Measurements from ENCODE around the gene PLEKHG5.
"Not testable (repeated sequence)": the region's sequence is repeated elsewhere in the genome, so short reads cannot be mapped to it uniquely, and the experiment has no call there.

Gene PLEKHG5

GRCh38 chr1:6445062-6445763 lies 46.3 kb downstream of the PLEKHG5 start:
- DNase-seq = peak; percentile 41

GRCh38 chr1:6444377-6444776 lies 47.1 kb downstream of the PLEKHG5 start:
- DNase-seq = no peak

- no peak for DNase-seq
These were observed 47.9 kb downstream of the PLEKHG5 start for GRCh38 chr1:6443339-6444115.

- no peak for DNase-seq
These were observed 49.9 kb downstream of the PLEKHG5 start for GRCh38 chr1:6441586-6441985.

DNA sequence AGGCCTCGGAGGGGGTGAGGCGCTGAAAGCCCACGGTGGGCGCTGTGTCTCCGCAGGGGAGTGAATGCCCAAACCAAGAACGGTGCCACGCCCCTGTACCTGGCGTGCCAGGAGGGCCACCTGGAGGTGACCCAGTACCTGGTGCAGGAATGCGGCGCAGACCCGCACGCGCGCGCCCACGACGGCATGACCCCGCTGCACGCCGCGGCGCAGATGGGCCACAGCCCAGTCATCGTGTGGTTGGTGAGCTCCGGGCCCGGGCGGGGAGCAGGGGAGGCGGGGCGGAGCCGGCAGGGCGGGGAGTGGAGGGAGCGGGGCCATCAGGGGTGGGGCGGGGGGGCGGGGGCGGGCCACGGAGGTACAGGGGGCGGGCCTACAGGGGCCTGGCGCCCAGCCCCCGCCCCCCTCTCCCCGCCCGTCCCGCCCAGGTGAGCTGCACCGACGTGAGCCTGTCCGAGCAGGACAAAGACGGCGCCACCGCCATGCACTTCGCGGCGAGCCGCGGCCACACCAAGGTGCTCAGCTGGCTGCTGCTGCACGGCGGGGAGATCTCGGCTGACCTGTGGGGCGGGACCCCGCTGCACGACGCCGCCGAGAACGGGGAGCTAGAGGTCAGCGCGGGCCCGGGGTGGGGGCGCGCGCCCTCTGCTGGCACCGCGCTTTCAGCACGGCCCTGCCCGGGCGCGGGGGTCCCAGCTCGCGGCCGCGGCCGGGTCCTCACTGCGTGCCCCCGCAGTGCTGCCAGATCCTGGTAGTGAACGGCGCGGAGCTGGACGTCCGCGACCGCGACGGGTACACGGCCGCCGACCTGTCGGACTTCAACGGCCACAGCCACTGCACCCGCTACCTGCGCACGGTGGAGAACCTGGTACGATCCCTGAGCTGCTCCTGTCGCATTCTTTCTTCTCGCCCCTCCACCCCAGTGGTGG lies 51.0 kb downstream of the PLEKHG5 start:
- peak; percentile 74 for DNase-seq

- peak; percentile 73 for DNase-seq
These were observed 53.4 kb downstream of the PLEKHG5 start for GRCh38 chr1:6438047-6438525.

- not testable (repeated sequence) for DNase-seq
These were observed 54.3 kb downstream of the PLEKHG5 start for GRCh38 chr1:6437012-6437700.

- not testable (repeated sequence) for DNase-seq
These were observed 55.2 kb downstream of the PLEKHG5 start for GRCh38 chr1:6436277-6436676.

GRCh38 chr1:6435547-6435946 lies 55.9 kb downstream of the PLEKHG5 start:
- no peak for DNase-seq

DNA sequence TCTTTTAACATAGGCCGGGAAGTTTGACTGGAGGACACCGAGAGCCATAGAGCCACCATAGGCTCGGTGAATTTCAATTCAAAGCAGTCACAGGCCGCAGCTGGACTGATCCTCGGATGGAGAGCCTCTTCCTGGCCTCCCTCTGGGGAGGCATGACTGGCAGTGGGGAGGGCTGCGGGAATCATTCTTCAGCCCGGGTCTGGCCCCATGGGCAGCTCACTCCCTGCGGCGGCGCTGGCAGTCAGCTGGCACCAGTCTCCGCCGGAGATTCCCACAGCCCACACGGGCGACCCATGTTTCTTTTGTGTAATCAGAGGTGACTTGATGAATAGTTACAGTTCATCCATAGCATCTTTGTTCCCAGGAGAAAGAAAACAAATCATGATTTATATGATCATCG lies 56.3 kb downstream of the PLEKHG5 start:
- DNase-seq = no peak

DNA sequence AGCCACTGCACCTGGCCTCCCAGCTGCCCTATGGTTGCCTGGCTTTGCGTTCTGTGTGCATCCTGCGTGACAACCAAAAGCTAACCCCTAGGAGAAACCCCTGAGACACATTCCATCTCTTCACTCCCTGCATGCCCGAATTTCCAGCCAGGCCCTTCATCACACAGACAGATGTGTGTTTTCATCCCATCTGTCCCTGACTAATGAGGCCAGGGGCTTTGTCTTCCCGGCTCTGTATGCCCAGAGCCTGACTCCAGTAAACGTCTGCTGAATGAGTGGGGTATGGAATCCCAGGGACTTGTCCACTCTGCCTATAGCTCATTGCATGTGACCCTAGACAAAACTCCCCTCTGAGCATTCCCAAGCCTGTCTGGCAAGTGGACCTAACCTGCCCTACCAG lies 57.3 kb downstream of the PLEKHG5 start:
- no peak for DNase-seq

DNA sequence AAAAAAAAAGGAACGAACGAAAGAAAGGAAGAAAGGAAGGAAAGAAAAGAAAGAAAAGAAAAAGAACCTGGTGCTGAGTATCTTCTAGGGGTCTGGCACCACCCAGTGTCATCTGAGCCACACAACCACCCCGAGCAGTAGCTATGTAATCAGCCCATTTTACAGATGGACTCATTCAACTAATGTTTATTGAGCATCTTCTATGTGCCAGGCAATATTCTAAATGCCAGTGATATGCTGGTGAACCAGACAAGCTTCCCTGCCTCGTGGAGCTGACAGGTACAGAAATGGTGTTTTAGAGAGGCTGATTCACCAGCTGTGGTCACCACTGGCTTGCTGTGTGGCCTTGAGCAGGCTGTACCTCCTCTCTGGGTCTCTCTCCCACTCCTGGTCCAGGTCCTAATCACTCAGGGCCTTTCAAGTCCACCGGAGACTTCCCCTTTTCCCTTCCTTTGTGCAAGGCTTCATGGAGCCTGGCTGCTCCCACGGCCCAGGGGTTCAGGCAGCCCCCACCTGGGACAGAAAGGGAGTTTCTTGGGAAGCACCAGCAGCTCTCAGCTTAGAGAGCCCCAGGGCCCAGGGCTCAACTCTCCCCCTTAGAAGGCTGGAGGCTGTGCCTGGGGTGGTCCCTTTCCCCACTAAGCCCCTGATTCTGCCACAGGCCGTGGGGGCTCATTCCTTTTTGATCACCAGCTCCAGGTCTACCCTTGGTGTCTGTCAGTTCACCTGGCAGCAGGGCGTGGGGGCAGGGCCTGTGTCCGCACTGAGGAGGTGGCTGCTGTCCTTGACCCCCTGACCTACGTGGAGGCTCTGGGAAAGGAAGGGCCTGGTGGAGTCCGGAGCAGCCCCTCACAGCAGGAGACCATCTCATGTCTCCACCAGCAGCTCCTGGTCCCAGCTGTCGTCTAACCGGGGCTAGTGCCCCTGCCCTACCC lies 59.6 kb downstream of the PLEKHG5 start:
- not testable (repeated sequence) for DNase-seq

- DNase-seq = not testable (repeated sequence)
These were observed 61.6 kb downstream of the PLEKHG5 start for GRCh38 chr1:6429660-6430411.

GRCh38 chr1:6428453-6428852 lies 63.0 kb downstream of the PLEKHG5 start:
- not testable (repeated sequence) for DNase-seq

DNA sequence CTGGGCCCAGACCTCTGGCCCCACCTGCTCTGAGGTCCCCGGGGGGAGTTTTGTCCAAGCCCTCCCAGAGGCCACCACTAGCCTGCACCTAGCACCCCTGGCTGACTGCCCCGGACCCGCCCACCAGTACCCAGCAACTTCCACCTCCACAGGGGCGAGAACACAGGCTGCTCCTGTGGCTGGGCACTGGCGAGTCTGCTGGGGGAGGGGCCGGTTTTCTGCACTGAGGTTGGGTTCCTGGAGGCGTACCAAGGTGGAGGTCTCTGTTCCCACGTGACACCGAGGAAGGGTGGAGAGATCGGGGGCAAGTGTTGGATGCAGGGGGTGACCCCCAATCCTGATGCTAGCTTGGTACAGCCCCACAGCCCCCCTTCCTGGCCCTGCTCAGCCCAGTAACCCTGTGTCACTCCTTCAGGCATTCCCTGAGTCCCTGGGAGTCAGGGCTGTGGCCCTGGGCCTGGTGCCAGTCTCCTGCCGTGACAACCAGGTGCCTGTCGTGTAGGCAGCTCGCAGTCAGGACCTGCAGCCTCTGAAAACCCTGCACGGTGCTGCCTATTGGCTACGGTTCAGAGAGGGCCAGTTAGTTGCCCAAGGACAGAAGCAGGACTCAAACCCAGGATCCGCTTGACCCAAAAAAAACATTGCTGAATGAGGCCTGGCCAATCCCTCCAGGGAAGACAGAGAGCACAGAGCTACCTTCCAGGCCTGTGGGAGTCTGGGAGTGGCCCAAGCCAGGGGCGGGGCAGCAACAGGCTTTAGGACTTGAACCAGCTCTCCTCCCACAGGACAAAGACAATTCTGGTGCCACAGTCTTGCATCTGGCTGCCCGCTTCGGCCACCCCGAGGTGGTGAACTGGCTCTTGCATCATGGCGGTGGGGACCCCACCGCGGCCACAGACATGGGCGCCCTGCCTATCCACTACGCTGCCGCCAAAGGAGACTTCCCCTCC lies 63.8 kb downstream of the PLEKHG5 start:
- no peak for DNase-seq

- no peak for DNase-seq
These were observed 64.5 kb downstream of the PLEKHG5 start for GRCh38 chr1:6426972-6427350.

DNA sequence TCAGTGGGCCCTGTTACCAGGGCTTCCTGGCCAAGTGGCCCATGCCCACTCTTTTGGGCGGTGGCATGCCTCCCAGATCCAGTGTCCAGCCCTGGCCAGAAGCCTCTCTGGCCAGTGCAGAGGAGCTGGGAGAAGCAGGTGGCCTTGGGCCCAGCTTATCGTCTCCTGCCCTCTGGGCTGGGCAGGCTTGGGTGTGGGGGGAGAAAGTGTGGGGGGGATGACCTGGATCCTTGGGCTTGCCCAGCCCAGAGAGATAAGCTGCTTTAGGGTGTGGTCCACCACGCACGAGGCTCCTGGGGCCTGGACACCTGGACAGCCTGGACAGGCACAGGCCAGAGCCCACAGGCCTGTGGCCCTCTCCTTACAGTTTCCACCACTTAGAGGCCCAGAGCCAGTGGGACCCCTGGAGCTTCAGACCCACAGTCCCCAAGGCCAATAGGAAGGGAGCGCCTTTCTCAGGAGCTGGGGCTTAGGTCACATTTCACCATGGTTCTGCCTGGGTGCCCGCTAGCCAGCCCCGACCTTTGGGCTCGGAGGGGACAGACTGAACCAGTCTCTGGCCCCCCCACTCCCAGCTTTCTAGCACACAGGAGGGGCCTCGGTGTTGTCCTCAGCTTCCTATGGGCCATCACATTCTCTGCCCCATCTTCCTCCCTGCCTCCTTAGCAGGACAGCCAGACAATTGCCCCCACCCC lies 65.0 kb downstream of the PLEKHG5 start:
- no peak for DNase-seq

DNA sequence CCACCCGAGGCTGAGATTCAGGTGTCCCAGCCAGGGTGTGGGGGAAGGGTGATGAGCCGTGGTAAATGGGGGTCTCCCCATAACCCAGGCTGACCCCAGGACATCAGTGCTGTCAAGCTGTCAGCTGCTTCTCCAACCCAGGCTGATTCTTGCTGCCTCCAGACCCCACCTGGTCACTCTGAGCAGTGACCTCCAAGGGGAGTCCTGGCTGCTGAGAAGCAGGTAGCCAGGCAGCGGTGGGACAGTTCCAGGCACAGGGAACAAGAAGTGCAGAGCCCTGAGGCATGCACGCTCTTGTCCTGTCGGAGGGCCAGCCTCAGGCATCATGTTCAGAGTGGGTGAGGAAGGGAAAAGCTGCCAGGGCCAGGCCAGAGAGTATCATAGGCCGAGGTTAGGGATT lies 65.8 kb downstream of the PLEKHG5 start:
- DNase-seq = no peak

Data from stimulated activated CD4-positive, alpha-beta T cell treated with anti-CD3 and anti-CD28 coated beads, Interleukin-1b, Interleukin-23, amount 100 ng/mL, for 48 hours (primary cell).